Measurements from ENCODE around the gene METTL25. TPM values are rescaled to one million over a fixed set of nuclear protein-coding genes. Genes with fewer than 3 reads are reported as not detected.

The METTL25 gene
- polyA plus RNA-seq, 4 donors: 4.3 to 12.1 (median 9.8) TPM

DNA sequence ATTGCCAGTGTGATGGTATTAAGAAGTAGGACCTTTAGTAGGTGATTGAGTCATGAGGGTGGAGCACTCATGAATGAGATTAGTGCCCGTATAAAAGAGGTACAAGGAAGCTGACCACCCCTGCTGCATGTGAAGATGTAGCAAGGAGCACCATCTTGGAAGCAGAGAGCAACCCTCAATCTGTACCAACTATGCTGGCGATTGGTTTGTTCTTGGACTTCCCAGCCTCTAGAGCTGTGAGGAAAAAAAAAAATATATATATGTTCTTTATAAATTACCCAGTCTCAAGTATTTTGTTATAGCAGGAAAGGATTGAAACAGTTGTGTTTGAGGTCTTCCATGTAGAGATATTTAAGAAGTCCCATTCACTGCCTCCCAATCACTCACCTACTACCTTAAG lies 16.9 kb downstream of the METTL25 start:
- no peaks in the 10 kb centered on the region for H3K27me3 ChIP-seq (ENCODE audit: control insufficient read depth in 3 of 3, insufficient read depth in 3 of 3, low read length in 3 of 3)
- peaks cover 0 to 14% of the 10 kb centered on the region in 2 donors for H3K9me3 ChIP-seq (ENCODE audit: control insufficient read depth in 2 of 2, insufficient read depth in 1 of 2, low read depth in 1 of 2, low read length in 1 of 2)
- FAIRE-seq: no peak
- H3K27ac ChIP-seq (ENCODE audit: low read depth in 1 of 3, low read length in 2 of 3): no peak overlapping the region
- H3K36me3 ChIP-seq (ENCODE audit: control insufficient read depth in 3 of 3, insufficient read depth in 2 of 3, low read depth in 1 of 3, low read length in 3 of 3): peaks cover 0 to 7% (median 0%) of the 10 kb centered on the region in 3 donors
- no peaks in the 10 kb centered on the region for H3K4me1 ChIP-seq (ENCODE audit: control insufficient read depth in 3 of 3, insufficient read depth in 2 of 3, low read depth in 1 of 3, low read length in 2 of 3)
- no peak for DNase-seq
- 86 to 95% (median 89%) methylated on average over 2 of the region's 2 CpGs for WGBS, 3 donors
- no peak overlapping the region for H3K4me3 ChIP-seq (ENCODE audit: low read depth in 1 of 3, low read length in 3 of 3)

DNA sequence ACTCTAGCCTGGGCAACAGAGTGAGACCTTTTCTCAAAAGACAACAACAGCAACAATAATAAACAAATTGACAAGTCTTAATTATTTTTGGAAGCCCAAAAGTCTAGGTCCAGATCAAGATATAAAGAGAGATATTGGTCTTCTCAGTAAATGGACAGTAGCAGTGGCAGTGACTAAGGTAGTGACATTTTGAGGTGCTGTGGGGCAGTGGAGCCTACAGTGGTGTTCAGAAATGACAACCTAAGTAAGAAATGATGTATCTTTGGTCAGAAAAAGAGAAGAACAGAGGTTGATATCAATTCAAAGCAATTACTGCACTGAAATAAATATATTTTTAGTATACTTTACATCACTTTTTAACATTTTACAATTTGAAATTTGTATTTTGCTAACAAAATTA lies 20.7 kb downstream of the METTL25 start:
- Histone ChIP-seq H3K4me1 (ENCODE audit: control insufficient read depth in 3 of 3, insufficient read depth in 2 of 3, low read depth in 1 of 3, low read length in 2 of 3) (no peaks in the 10 kb centered on the region), H3K4me3 (ENCODE audit: low read depth in 1 of 3, low read length in 3 of 3) (no peak overlapping the region), H3K27ac (ENCODE audit: low read depth in 1 of 3, low read length in 2 of 3) (no peak overlapping the region), H3K27me3 (ENCODE audit: control insufficient read depth in 3 of 3, insufficient read depth in 3 of 3, low read length in 3 of 3) (no peaks in the 10 kb centered on the region), H3K9me3 (ENCODE audit: control insufficient read depth in 2 of 2, insufficient read depth in 1 of 2, low read depth in 1 of 2, low read length in 1 of 2) (peaks cover 0 to 3% of the 10 kb centered on the region in 2 donors), H3K36me3 (ENCODE audit: control insufficient read depth in 3 of 3, insufficient read depth in 2 of 3, low read depth in 1 of 3, low read length in 3 of 3) (peaks cover 0 to 2% (median 0%) of the 10 kb centered on the region in 3 donors)
- no peak for DNase-seq
- no peak for FAIRE-seq

DNA sequence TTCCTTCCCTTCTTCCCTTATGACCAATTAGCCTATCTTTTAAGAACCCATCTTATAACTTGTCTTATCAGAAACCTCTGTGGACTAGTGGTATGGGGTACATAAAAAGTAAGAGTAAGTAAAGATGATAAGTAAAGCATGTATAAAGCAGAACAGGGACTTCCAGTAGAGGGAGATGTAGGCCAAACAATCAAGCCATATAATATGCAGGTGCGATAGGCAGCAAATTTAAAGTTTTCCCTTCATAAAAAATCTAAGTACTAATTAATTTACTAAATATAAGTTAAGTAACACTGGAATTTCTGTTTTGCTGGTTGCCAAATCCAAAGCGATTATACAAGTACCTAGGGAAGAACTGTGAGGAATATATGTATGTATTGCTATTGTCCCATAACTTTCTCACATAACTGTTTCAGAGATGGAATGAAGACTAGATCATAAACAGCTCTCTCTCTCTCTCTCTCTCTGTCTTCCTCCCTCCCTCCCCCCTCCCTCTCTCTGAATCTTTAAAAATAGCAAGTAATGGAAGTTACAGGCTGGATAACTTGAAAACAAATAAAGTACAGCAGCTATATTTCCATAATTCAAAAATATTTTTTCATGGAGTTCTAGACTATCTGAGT lies 25.7 kb downstream of the METTL25 start:
- Histone ChIP-seq H3K27me3 (ENCODE audit: control insufficient read depth in 3 of 3, insufficient read depth in 3 of 3, low read length in 3 of 3) (no peaks in the 10 kb centered on the region), H3K27ac (ENCODE audit: low read depth in 1 of 3, low read length in 2 of 3) (no peak overlapping the region), H3K9me3 (ENCODE audit: control insufficient read depth in 2 of 2, insufficient read depth in 1 of 2, low read depth in 1 of 2, low read length in 1 of 2) (no peaks in the 10 kb centered on the region), H3K36me3 (ENCODE audit: control insufficient read depth in 3 of 3, insufficient read depth in 2 of 3, low read depth in 1 of 3, low read length in 3 of 3) (peaks cover 0 to 3% (median 0%) of the 10 kb centered on the region in 3 donors), H3K4me3 (ENCODE audit: low read depth in 1 of 3, low read length in 3 of 3) (no peak overlapping the region), H3K4me1 (ENCODE audit: control insufficient read depth in 3 of 3, insufficient read depth in 2 of 3, low read depth in 1 of 3, low read length in 2 of 3) (no peaks in the 10 kb centered on the region)
- WGBS, 3 donors: 70 to 88% (median 81%) methylated on average over 2 of the region's 2 CpGs
- DNase-seq (peak in 1 of 2 donors; percentile 6), FAIRE-seq (no peak)

DNA sequence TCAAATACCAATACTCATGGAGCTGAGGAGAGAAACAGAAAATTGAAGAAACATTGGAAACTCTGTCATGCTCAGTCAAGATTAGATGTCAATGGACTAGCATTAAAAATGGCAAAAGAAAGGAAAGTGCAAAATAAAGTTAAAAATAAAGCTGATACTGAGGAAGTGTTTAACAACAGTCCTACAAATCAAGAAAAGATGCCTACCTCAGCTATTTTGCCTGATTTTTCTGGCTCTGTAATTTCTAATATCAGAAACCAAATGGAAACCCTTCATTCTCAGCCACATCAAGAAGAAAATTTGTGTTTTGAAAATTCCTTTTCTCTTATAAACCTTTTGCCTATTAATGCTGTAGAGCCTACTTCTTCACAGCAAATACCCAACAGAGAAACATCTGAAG lies 40.5 kb downstream of the METTL25 start:
- no peaks in the 10 kb centered on the region for H3K27me3 ChIP-seq (ENCODE audit: control insufficient read depth in 3 of 3, insufficient read depth in 3 of 3, low read length in 3 of 3)
- H3K36me3 ChIP-seq (ENCODE audit: control insufficient read depth in 3 of 3, insufficient read depth in 2 of 3, low read depth in 1 of 3, low read length in 3 of 3): peaks cover 0 to 3% (median 0%) of the 10 kb centered on the region in 3 donors
- H3K27ac ChIP-seq (ENCODE audit: low read depth in 1 of 3, low read length in 2 of 3): no peak overlapping the region
- H3K4me3 ChIP-seq (ENCODE audit: low read depth in 1 of 3, low read length in 3 of 3): no peak overlapping the region
- FAIRE-seq: no peak
- no peaks in the 10 kb centered on the region for H3K9me3 ChIP-seq (ENCODE audit: control insufficient read depth in 2 of 2, insufficient read depth in 1 of 2, low read depth in 1 of 2, low read length in 1 of 2)
- DNase-seq: no peak
- H3K4me1 ChIP-seq (ENCODE audit: control insufficient read depth in 3 of 3, insufficient read depth in 2 of 3, low read depth in 1 of 3, low read length in 2 of 3): no peaks in the 10 kb centered on the region

DNA sequence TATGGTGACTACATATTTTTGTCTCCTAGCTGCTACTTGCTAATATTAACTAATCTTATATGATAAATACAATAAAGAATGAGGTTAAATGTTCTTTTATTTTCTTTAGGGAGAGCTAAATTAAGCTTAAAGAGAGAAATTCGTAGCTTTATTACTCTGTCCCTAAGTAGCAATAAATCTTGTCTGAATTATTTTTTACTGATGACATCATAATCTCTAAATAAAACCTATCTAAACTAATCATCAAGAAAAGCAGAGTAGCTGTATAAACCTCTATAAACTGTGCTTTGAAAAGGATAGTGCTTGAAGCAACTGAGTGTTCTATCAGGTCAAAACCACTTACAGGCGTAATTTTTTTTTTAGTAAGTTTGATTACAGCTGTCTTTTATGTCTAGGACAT lies 42.5 kb downstream of the METTL25 start:
- WGBS, 3 donors: 79 to 90% (median 79%) methylated on average over 2 of the region's 2 CpGs
- H3K4me3 ChIP-seq (ENCODE audit: low read depth in 1 of 3, low read length in 3 of 3): no peak overlapping the region
- no peaks in the 10 kb centered on the region for H3K9me3 ChIP-seq (ENCODE audit: control insufficient read depth in 2 of 2, insufficient read depth in 1 of 2, low read depth in 1 of 2, low read length in 1 of 2)
- H3K4me1 ChIP-seq (ENCODE audit: control insufficient read depth in 3 of 3, insufficient read depth in 2 of 3, low read depth in 1 of 3, low read length in 2 of 3): no peaks in the 10 kb centered on the region
- no peaks in the 10 kb centered on the region for H3K27me3 ChIP-seq (ENCODE audit: control insufficient read depth in 3 of 3, insufficient read depth in 3 of 3, low read length in 3 of 3)
- peaks cover 0 to 5% (median 0%) of the 10 kb centered on the region in 3 donors for H3K36me3 ChIP-seq (ENCODE audit: control insufficient read depth in 3 of 3, insufficient read depth in 2 of 3, low read depth in 1 of 3, low read length in 3 of 3)
- DNase-seq (no peak), FAIRE-seq (no peak)
- no peak overlapping the region for H3K27ac ChIP-seq (ENCODE audit: low read depth in 1 of 3, low read length in 2 of 3)

DNA sequence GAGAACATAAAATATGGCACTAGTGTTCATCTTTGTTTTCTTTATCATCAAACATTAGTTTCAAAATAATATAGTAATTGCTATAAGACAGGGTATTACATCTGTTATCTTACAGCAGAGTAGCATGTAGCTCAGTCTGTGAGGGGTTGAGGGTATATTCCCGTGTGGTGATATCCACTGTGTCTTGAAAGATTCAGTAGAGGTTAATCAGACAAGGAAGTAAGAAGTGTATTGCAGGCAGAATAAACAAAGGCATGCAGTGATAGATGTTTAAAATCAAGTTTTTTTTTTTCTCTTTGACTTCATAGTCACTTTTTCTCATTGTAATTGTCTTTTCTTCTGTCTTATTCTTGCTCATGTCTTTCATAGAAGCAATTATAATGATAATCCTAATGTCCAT lies 48.3 kb downstream of the METTL25 start:
- Histone ChIP-seq H3K36me3 (ENCODE audit: control insufficient read depth in 3 of 3, insufficient read depth in 2 of 3, low read depth in 1 of 3, low read length in 3 of 3) (peaks cover 0 to 5% (median 0%) of the 10 kb centered on the region in 3 donors), H3K4me3 (ENCODE audit: low read depth in 1 of 3, low read length in 3 of 3) (no peak overlapping the region), H3K27me3 (ENCODE audit: control insufficient read depth in 3 of 3, insufficient read depth in 3 of 3, low read length in 3 of 3) (no peaks in the 10 kb centered on the region), H3K9me3 (ENCODE audit: control insufficient read depth in 2 of 2, insufficient read depth in 1 of 2, low read depth in 1 of 2, low read length in 1 of 2) (no peaks in the 10 kb centered on the region), H3K4me1 (ENCODE audit: control insufficient read depth in 3 of 3, insufficient read depth in 2 of 3, low read depth in 1 of 3, low read length in 2 of 3) (no peaks in the 10 kb centered on the region), H3K27ac (ENCODE audit: low read depth in 1 of 3, low read length in 2 of 3) (no peak overlapping the region)
- no peak for FAIRE-seq
- 57 to 69% (median 65%) methylated on average over 1 of the region's 1 CpG for WGBS, 3 donors
- no peak for DNase-seq

DNA sequence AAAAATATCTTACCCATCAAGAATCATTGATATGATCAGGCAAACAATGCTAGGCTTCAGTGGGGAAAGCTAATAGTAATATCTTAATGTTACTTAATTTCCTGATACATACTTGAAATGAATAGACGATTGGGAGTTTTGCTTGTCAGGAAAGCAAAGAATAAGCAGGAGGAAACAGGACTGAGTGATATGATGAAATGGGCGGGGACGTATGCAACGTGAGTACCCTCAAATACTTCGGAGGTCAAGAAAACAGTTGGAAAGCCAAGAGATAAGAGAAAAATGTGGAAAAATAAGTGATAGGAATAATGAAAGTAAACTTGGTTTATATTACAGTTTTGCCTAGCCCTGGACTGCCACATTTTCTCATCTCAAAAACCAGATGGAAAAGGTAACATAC lies 49.2 kb downstream of the METTL25 start:
- H3K36me3 ChIP-seq (ENCODE audit: control insufficient read depth in 3 of 3, insufficient read depth in 2 of 3, low read depth in 1 of 3, low read length in 3 of 3): peaks cover 0 to 5% (median 0%) of the 10 kb centered on the region in 3 donors
- H3K9me3 ChIP-seq (ENCODE audit: control insufficient read depth in 2 of 2, insufficient read depth in 1 of 2, low read depth in 1 of 2, low read length in 1 of 2): no peaks in the 10 kb centered on the region
- DNase-seq (no peak), FAIRE-seq (no peak)
- no peak overlapping the region for H3K4me3 ChIP-seq (ENCODE audit: low read depth in 1 of 3, low read length in 3 of 3)
- no peak overlapping the region for H3K27ac ChIP-seq (ENCODE audit: low read depth in 1 of 3, low read length in 2 of 3)
- WGBS, 3 donors: 73 to 80% (median 80%) methylated on average over 5 of the region's 5 CpGs
- H3K4me1 ChIP-seq (ENCODE audit: control insufficient read depth in 3 of 3, insufficient read depth in 2 of 3, low read depth in 1 of 3, low read length in 2 of 3): no peaks in the 10 kb centered on the region
- H3K27me3 ChIP-seq (ENCODE audit: control insufficient read depth in 3 of 3, insufficient read depth in 3 of 3, low read length in 3 of 3): no peaks in the 10 kb centered on the region

DNA sequence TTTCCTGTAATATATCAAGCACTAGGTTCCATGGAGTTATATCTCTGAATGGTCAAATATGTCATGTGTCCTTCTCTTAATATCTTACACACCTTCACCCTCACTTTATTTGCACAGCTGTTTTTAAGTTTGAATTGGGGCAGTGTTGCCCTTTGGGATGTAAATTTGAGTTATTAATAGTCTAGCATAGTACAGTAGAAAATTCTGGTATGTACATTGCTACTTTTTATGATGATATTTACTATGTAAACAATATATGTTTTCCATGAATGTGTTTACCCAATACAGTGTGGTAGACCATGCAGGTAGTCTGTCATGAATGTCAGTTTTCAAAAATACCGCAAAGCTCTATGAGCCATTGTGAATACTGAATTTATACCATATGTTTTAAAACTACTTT lies 50.5 kb downstream of the METTL25 start:
- FAIRE-seq (no peak), DNase-seq (no peak)
- peaks cover 0 to 5% (median 0%) of the 10 kb centered on the region in 3 donors for H3K36me3 ChIP-seq (ENCODE audit: control insufficient read depth in 3 of 3, insufficient read depth in 2 of 3, low read depth in 1 of 3, low read length in 3 of 3)
- no peaks in the 10 kb centered on the region for H3K4me1 ChIP-seq (ENCODE audit: control insufficient read depth in 3 of 3, insufficient read depth in 2 of 3, low read depth in 1 of 3, low read length in 2 of 3)
- H3K4me3 ChIP-seq (ENCODE audit: low read depth in 1 of 3, low read length in 3 of 3): no peak overlapping the region
- WGBS, 3 donors: 96 to 100% (median 97%) methylated on average over 1 of the region's 1 CpG
- no peak overlapping the region for H3K27ac ChIP-seq (ENCODE audit: low read depth in 1 of 3, low read length in 2 of 3)
- H3K9me3 ChIP-seq (ENCODE audit: control insufficient read depth in 2 of 2, insufficient read depth in 1 of 2, low read depth in 1 of 2, low read length in 1 of 2): no peaks in the 10 kb centered on the region
- H3K27me3 ChIP-seq (ENCODE audit: control insufficient read depth in 3 of 3, insufficient read depth in 3 of 3, low read length in 3 of 3): no peaks in the 10 kb centered on the region

DNA sequence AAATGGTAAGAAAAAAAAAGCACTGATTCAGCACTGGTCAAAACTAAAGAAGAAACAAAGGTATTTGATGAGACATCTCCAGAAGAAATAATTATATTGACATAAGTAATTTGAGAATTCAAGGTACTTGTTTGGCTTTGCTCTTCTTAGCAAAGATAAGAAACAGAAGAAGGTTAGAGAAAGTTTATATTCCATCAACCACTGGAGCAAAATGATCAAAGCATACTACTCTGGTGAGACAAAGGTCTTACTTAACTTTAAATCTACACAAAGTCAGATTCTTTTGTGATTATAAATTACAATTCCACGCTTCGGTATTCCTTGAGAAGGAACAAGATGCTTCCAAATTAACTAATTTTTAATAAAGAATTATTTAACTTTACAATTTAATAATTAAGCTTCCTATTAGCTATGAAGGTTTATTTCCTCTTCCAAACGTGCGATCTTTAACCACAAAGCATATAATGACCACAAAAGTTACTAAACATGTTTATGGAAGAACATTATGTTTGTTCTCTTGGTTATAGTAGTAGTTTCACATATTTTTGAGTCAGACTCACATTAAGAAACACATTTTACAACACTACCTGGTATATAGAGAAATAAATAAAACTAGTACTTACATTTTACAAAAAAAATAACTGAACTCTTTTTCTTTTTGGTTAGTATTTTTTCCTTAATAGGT lies 53.4 kb downstream of the METTL25 start:
- H3K4me1 ChIP-seq (ENCODE audit: control insufficient read depth in 3 of 3, insufficient read depth in 2 of 3, low read depth in 1 of 3, low read length in 2 of 3): no peaks in the 10 kb centered on the region
- DNase-seq: no peak
- H3K4me3 ChIP-seq (ENCODE audit: low read depth in 1 of 3, low read length in 3 of 3): no peak overlapping the region
- no peak overlapping the region for H3K27ac ChIP-seq (ENCODE audit: low read depth in 1 of 3, low read length in 2 of 3)
- WGBS, 3 donors: 85 to 88% (median 87%) methylated on average over 4 of the region's 4 CpGs
- no peaks in the 10 kb centered on the region for H3K36me3 ChIP-seq (ENCODE audit: control insufficient read depth in 3 of 3, insufficient read depth in 2 of 3, low read depth in 1 of 3, low read length in 3 of 3)
- H3K27me3 ChIP-seq (ENCODE audit: control insufficient read depth in 3 of 3, insufficient read depth in 3 of 3, low read length in 3 of 3): no peaks in the 10 kb centered on the region
- peak; percentile 23 for FAIRE-seq
- no peaks in the 10 kb centered on the region for H3K9me3 ChIP-seq (ENCODE audit: control insufficient read depth in 2 of 2, insufficient read depth in 1 of 2, low read depth in 1 of 2, low read length in 1 of 2)
